Measurements from ENCODE around the gene MYH11.

The MYH11 gene

DNA sequence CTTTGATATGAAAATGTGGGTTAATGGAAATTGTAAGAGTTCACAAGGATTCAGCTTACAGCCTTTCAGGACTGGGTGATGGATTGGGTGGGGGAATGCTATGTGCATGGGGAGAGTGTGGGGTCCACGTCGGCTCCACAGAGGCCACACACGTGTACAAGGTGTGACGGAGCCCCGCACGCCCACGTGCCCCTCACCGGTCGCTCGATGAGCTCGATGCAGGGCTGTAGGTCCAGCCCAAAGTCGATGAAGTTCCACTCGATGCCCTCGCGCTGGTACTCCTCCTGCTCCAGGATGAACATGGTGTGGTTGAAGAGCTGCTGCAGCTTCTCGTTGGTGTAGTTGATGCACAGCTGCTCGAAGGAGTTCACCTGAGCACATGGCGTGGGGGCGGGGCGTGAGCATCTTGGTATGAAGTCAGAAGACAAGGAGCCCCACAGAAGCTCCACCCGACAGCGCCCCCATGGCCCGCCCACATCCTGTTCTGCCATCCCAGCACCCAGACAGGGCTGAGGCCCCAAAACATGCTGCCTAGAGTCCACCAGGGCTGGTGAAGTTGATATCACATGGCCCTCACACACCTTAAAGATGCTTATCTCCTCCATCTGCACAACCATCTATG, 99.1 kb downstream of the MYH11 start:
- no peak for FAIRE-seq
- no peak for DNase-seq (ENCODE audit: insufficient read length)
- TF ChIP-seq POLR2AphosphoS5 (IDR thresholded peaks at IDR 0.05; ENCODE audit: low read depth, low read length) (no peak), TAF1 (IDR thresholded peaks at IDR 0.05; ENCODE audit: borderline replicate concordance, low read depth, low read length) (no peak), POLR2A (IDR thresholded peaks at IDR 0.05; ENCODE audit: low read depth, low read length) (no peak)

DNA sequence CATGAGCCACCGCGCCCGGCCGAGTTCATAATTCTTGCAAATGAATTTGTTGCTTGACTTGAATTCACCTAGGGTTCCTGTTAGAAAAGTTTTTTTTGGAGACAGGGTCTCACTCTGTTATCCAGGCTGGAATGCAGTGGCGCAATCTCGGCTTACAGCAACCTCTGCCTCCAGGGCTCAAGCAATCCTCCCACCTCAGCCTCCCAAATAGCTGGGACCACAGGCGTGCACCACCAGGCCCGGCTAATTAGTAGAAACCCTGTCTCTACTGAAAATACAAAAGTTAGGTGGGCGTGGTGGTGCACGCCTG, 99.8 kb downstream of the MYH11 start:
- TF ChIP-seq TAF1 (IDR thresholded peaks at IDR 0.05; ENCODE audit: borderline replicate concordance, low read depth, low read length) (no peak), POLR2A (IDR thresholded peaks at IDR 0.05; ENCODE audit: low read depth, low read length) (no peak), POLR2AphosphoS5 (IDR thresholded peaks at IDR 0.05; ENCODE audit: low read depth, low read length) (no peak)
- no peak for FAIRE-seq
- DNase-seq (ENCODE audit: insufficient read length) = no peak

DNA sequence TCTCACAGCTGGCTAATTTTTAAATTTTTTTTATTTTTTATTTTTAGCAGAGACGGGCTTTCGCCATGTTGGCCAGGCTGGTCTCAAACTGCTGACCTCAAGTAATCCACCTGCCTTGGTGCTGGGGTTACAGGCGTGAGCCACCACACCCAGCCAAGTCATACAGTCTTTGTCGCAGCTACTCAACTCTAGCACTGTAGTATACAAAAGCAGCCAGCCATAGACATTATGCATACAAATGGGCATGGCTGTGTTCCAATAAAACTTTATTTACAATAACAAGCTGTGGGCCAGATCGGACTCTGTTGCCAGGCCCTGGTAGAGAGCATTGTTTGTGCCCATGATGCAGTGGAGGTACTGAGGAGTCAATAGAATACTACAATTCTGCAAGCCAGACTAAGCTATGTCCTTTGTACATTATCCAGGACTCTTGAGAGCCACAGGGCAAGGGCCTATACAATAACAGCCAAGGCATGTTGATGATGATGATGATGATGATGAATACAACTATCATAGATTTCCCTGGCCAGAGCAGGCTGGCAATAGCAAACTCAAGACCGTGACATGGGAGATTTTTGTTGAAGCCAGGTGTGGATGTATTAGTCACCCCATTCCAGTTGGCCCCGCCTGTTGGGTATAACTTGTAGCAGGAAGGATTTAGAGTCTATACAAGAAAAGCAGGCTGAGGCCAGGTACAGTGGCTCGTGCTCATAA, 101.8 kb downstream of the MYH11 start:
- FAIRE-seq = no peak

DNA sequence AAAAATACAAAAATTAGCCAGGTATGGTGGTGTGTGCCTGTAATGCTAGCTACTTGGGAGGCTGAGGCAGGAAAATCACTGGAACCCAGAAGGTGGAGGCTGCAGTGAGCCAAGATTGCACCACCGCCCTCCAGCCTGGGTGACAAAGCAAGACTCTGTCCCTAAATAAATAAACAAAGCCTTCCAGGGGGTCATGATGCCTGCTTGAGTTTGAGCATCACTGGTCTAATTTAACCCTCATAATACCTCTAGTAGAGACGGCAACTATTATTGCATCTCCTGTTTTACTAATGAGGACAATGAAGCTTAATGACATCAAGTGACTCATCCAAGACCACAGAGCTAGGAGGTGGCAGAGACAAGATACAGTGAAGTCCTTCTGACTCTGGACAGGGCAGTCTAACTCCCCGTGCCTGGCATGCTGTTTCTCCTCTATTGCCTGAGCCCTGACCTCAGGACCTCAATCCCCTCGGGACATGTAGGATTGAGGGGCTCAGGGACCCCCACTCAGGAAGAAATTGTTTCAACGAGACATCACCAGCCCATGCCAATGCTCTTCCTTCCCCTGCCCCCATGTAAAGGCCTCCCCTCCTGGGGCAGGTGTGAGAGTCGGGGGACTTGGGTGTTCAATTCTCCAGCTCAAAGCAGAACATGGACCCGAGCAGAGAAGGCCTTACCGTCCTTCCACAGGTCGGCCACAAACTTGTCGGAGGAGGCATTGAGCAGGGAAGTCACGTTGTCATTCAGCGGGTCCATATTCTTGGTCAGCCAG, 103.9 kb downstream of the MYH11 start:
- FAIRE-seq = no peak
- TF ChIP-seq POLR2AphosphoS5 (IDR thresholded peaks at IDR 0.05; ENCODE audit: low read depth, low read length) (no peak), POLR2A (IDR thresholded peaks at IDR 0.05; ENCODE audit: low read depth, low read length) (no peak)

More for the DNA sequence above, 101.8 kb downstream of the MYH11 start:
- no peak for TF ChIP-seq TAF1 (IDR thresholded peaks at IDR 0.05; ENCODE audit: borderline replicate concordance, low read depth, low read length)
- no peak for TF ChIP-seq POLR2A (IDR thresholded peaks at IDR 0.05; ENCODE audit: low read depth, low read length)
- TF ChIP-seq POLR2AphosphoS5 (IDR thresholded peaks at IDR 0.05; ENCODE audit: low read depth, low read length) = no peak
- no peak for DNase-seq (ENCODE audit: insufficient read length)

DNA sequence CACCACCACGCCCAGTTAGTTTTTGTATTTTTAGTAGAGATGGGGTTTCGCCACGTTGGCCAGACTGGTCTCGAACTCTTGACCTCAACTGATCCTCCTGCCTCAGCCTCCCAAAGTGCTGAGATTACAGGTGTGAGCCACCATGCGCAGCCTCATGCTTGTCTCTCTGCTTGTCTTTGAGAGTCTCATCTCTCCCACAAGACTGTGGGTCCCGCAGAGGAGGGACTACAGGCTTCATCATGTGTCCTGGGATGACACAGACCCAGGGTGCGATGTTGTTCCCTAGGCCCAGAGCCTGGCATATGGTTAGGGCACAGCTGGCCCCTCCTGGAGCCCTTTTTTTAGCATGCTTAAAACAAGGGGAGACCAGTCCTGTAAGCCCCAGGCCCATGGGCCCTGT, 104.9 kb downstream of the MYH11 start:
- TF ChIP-seq POLR2AphosphoS5 (IDR thresholded peaks at IDR 0.05; ENCODE audit: low read depth, low read length) (no peak), TAF1 (IDR thresholded peaks at IDR 0.05; ENCODE audit: borderline replicate concordance, low read depth, low read length) (no peak), POLR2A (IDR thresholded peaks at IDR 0.05; ENCODE audit: low read depth, low read length) (no peak)
- FAIRE-seq = no peak
- DNase-seq (ENCODE audit: insufficient read length) = no peak

More for the DNA sequence above, 103.9 kb downstream of the MYH11 start:
- no peak for DNase-seq (ENCODE audit: insufficient read length)

DNA sequence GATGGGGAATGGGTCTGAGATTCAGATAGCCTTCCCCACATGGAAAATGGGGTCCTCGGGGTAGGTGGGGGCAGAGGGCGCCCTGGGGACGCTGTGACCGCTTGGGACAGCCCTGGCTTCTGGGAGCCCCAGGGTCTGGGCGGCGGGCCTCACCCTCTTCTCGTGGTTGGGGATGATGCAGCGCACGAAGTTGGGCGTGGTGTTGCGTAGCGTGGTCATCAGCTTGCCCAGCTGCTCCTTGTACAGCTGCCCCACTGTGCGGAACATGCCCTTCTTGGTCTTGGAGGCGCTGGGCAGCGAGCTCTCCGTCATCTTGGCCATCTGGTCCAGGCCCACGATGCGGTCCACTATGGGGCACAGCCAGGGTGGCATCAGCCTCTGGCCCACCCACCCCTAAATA, 106.8 kb downstream of the MYH11 start:
- no peak for DNase-seq (ENCODE audit: insufficient read length)
- no peak for TF ChIP-seq POLR2AphosphoS5 (IDR thresholded peaks at IDR 0.05; ENCODE audit: low read depth, low read length)
- no peak for TF ChIP-seq POLR2A (IDR thresholded peaks at IDR 0.05; ENCODE audit: low read depth, low read length)
- no peak for TF ChIP-seq TAF1 (IDR thresholded peaks at IDR 0.05; ENCODE audit: borderline replicate concordance, low read depth, low read length)
- FAIRE-seq = no peak

- DNase-seq (ENCODE audit: insufficient read length) (no peak), FAIRE-seq (no peak)
- no peak for TF ChIP-seq POLR2A (IDR thresholded peaks at IDR 0.05; ENCODE audit: low read depth, low read length)
- TF ChIP-seq TAF1 (IDR thresholded peaks at IDR 0.05; ENCODE audit: borderline replicate concordance, low read depth, low read length) = no peak
- TF ChIP-seq POLR2AphosphoS5 (IDR thresholded peaks at IDR 0.05; ENCODE audit: low read depth, low read length) = no peak
Observed at GRCh38 chr16:15749371-15749770, 107.5 kb downstream of the MYH11 start.

DNA sequence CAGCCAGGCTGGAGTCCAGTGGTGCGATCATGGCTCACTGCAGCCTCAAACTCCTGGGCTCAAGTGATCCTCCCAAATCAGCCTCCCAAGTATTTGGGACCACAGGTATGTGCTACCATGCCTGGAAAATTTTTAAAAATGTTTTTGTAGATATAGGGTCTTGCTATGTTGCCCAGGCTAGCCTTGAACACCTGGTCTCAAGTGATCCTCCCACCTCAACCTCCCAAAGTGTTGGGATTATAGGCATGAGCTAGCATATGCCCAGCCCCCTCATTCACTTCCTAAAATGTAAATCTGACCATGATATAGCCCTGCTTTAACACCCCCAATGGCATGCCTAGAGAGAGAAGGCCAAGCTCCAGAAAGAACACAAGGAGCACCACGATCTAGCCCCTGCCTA, 108.2 kb downstream of the MYH11 start:
- FAIRE-seq (no peak), DNase-seq (ENCODE audit: insufficient read length) (no peak)
- TF ChIP-seq POLR2A (IDR thresholded peaks at IDR 0.05; ENCODE audit: low read depth, low read length) (no peak), POLR2AphosphoS5 (IDR thresholded peaks at IDR 0.05; ENCODE audit: low read depth, low read length) (no peak), TAF1 (IDR thresholded peaks at IDR 0.05; ENCODE audit: borderline replicate concordance, low read depth, low read length) (no peak)

- DNase-seq (ENCODE audit: insufficient read length) = no peak
- TF ChIP-seq TAF1 (IDR thresholded peaks at IDR 0.05; ENCODE audit: borderline replicate concordance, low read depth, low read length) = no peak
- TF ChIP-seq POLR2AphosphoS5 (IDR thresholded peaks at IDR 0.05; ENCODE audit: low read depth, low read length) = no peak
- TF ChIP-seq POLR2A (IDR thresholded peaks at IDR 0.05; ENCODE audit: low read depth, low read length) = no peak
- no peak for FAIRE-seq
Observed at GRCh38 chr16:15747937-15748336, 108.9 kb downstream of the MYH11 start.

- TF ChIP-seq POLR2A (IDR thresholded peaks at IDR 0.05; ENCODE audit: low read depth, low read length) (no peak), POLR2AphosphoS5 (IDR thresholded peaks at IDR 0.05; ENCODE audit: low read depth, low read length) (no peak), TAF1 (IDR thresholded peaks at IDR 0.05; ENCODE audit: borderline replicate concordance, low read depth, low read length) (no peak)
- FAIRE-seq (no peak), DNase-seq (ENCODE audit: insufficient read length) (no peak)
Observed at GRCh38 chr16:15746332-15746731, 110.5 kb downstream of the MYH11 start.

DNA sequence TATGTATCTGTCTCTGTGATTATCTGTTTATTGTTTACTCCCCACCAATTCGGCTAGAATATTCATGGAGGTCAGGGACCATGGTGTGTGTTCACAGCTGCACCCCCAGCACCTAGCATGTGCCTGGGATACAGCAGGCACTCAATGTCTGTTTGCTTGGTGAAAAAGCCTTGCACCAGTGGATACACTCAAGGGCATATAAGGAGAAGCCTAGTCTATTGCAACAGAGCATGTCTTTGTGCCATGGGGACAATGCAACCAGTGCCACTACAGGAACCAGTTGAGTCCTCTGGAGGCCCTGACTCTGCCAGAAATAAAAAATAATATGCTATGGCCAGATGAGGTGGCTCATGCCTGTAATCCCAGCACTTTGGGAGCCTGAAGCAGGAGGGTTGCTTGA, 113.2 kb downstream of the MYH11 start:
- FAIRE-seq (no peak), DNase-seq (ENCODE audit: insufficient read length) (no peak)
- TF ChIP-seq POLR2A (IDR thresholded peaks at IDR 0.05; ENCODE audit: low read depth, low read length) (no peak), TAF1 (IDR thresholded peaks at IDR 0.05; ENCODE audit: borderline replicate concordance, low read depth, low read length) (no peak), POLR2AphosphoS5 (IDR thresholded peaks at IDR 0.05; ENCODE audit: low read depth, low read length) (no peak)

GRCh38 chr16:15742716-15743115, 114.1 kb downstream of the MYH11 start:
- no peak for TF ChIP-seq TAF1 (IDR thresholded peaks at IDR 0.05; ENCODE audit: borderline replicate concordance, low read depth, low read length)
- TF ChIP-seq POLR2AphosphoS5 (IDR thresholded peaks at IDR 0.05; ENCODE audit: low read depth, low read length) = no peak
- no peak for TF ChIP-seq POLR2A (IDR thresholded peaks at IDR 0.05; ENCODE audit: low read depth, low read length)
- DNase-seq (ENCODE audit: insufficient read length) = no peak
- FAIRE-seq = no peak
